Melanocyte of skin (primary cell): ENCODE results near the gene SPATA31D3. TPM values are rescaled to one million over a fixed set of nuclear protein-coding genes. Genes with fewer than 3 reads are reported as not detected.

Experiments used
- total RNA-seq, 2 donors: library from RNA; depleted of rRNA; stranded (reverse); fragments of >200 nt; gene quantifications; 2 replicates each; pipeline ENCODE4 v1.2.3, GENCODE V29; 2012

Gene SPATA31D3
- not detected for total RNA-seq

GRCh38 chr9:81943393-81943792 is at the start of gene SPATA31D3:
Gene SPATA31D3, plus strand, starts transcription at chr9:81943500. Its CDS starts 86 bp downstream, at chr9:81943586.

DNA sequence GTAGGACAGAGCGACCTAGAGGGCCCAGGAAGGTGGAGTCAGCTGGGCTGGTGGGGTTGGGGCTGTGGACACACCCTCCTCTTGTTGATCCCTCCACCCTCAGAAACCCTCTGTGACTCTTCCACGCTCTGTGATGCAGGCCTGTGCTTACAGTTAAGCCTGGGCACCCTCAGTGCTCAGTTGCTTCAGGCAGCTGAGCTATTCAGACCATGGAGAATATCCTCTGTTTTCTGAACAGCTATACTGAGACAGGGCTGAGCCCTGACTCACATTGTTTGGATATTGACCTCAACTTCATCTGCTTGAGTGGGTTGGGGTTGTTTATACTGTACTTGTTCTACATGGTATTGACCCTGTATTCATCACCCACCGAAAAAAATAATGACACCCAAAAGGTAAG is 15.0 kb upstream of the SPATA31D3 start, which contains the start of gene SPATA31D4:
Gene SPATA31D4 (plus strand): TSS at position 124 of the 400 bp plus-strand sequence. CDS start 86 bp downstream, at position 210.

GRCh38 chr9:81988472-81988871 is 45.2 kb downstream of the SPATA31D3 start, which contains the start of gene SPATA31D1:
Gene SPATA31D1, plus strand, starts transcription at chr9:81988772. Its CDS starts 47 bp downstream, at chr9:81988819.

Other genes starting within 250 kb of the SPATA31D3 start
- not detected for gene SPATA31D4, start 15.1 kb upstream of the SPATA31D3 start, total RNA-seq
- not detected for gene SPATA31D1, start 45.3 kb downstream of the SPATA31D3 start, total RNA-seq